ENCODE data around the gene CLDN11. TPM values are rescaled to one million over a fixed set of nuclear protein-coding genes. Genes with fewer than 3 reads are reported as not detected.

Gene CLDN11
- polyA plus RNA-seq, 1 donor from 2014 or later = 0.98 TPM

- no peaks in the 10 kb centered on the region for H3K9me3 ChIP-seq (ENCODE audit: low read length)
- H3K79me2 ChIP-seq (replicated peaks; ENCODE audit: insufficient read depth, low read length) = no peaks in the 10 kb centered on the region
- TF ChIP-seq POLR2AphosphoS5 (IDR thresholded peaks at IDR 0.05) (no peak), MXI1 (conservative IDR thresholded peaks at IDR 0.05; ENCODE audit: poor library complexity, severe bottlenecking) (no peak), SMC3 (conservative IDR thresholded peaks at IDR 0.05; ENCODE audit: poor library complexity) (no peak)
- TF ChIP-seq, protein P1, sequence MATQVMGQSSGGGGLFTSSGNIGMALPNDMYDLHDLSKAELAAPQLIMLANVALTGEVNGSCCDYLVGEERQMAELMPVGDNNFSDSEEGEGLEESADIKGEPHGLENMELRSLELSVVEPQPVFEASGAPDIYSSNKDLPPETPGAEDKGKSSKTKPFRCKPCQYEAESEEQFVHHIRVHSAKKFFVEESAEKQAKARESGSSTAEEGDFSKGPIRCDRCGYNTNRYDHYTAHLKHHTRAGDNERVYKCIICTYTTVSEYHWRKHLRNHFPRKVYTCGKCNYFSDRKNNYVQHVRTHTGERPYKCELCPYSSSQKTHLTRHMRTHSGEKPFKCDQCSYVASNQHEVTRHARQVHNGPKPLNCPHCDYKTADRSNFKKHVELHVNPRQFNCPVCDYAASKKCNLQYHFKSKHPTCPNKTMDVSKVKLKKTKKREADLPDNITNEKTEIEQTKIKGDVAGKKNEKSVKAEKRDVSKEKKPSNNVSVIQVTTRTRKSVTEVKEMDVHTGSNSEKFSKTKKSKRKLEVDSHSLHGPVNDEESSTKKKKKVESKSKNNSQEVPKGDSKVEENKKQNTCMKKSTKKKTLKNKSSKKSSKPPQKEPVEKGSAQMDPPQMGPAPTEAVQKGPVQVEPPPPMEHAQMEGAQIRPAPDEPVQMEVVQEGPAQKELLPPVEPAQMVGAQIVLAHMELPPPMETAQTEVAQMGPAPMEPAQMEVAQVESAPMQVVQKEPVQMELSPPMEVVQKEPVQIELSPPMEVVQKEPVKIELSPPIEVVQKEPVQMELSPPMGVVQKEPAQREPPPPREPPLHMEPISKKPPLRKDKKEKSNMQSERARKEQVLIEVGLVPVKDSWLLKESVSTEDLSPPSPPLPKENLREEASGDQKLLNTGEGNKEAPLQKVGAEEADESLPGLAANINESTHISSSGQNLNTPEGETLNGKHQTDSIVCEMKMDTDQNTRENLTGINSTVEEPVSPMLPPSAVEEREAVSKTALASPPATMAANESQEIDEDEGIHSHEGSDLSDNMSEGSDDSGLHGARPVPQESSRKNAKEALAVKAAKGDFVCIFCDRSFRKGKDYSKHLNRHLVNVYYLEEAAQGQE (IDR thresholded peaks at IDR 0.05; ENCODE audit: borderline replicate concordance) = no peak
- H3K27ac ChIP-seq (ENCODE audit: low read length) = no peak overlapping the region
- no peak overlapping the region for H3K4me2 ChIP-seq (ENCODE audit: low read length)
- H4K20me1 ChIP-seq (ENCODE audit: insufficient read depth) = no peaks in the 10 kb centered on the region
- H3K4me3 ChIP-seq (ENCODE audit: low read length) = no peak overlapping the region
- H2AFZ ChIP-seq (ENCODE audit: low read depth, low read length) = no peak overlapping the region
- no peaks in the 10 kb centered on the region for H3K9me2 ChIP-seq (ENCODE audit: insufficient read depth, low read length)
- H3F3A ChIP-seq (ENCODE audit: insufficient read depth, low read length, poor library complexity, severe bottlenecking) = no peaks in the 10 kb centered on the region
- no peak overlapping the region for H3K9ac ChIP-seq (ENCODE audit: low read length)
- no peaks in the 10 kb centered on the region for H3K36me3 ChIP-seq (ENCODE audit: insufficient read depth, low read length)
- H3K27me3 ChIP-seq (ENCODE audit: insufficient read depth, low read depth, low read length) = no peaks in the 10 kb centered on the region
Observed at GRCh38 chr3:170437176-170437575, 18.5 kb downstream of the CLDN11 start.

GRCh38 chr3:170437696-170438407 is 19.2 kb downstream of the CLDN11 start:
- no peak overlapping the region for H3K4me2 ChIP-seq (ENCODE audit: low read length)
- no peak overlapping the region for H3K9ac ChIP-seq (ENCODE audit: low read length)
- no peak overlapping the region for H3K4me3 ChIP-seq (ENCODE audit: low read length)
- no peak overlapping the region for H3K27ac ChIP-seq (ENCODE audit: low read length)
- H3F3A ChIP-seq (ENCODE audit: insufficient read depth, low read length, poor library complexity, severe bottlenecking) = no peaks in the 10 kb centered on the region
- no peaks in the 10 kb centered on the region for H3K27me3 ChIP-seq (ENCODE audit: insufficient read depth, low read depth, low read length)
- TF ChIP-seq SMC3 (conservative IDR thresholded peaks at IDR 0.05; ENCODE audit: poor library complexity) = no peak
- TF ChIP-seq RAD21 (conservative IDR thresholded peaks at IDR 0.05) = no peak
- TF ChIP-seq EP300 (conservative IDR thresholded peaks at IDR 0.05; ENCODE audit: poor library complexity, severe bottlenecking) = no peak
- no peak for TF ChIP-seq POLR2AphosphoS5 (IDR thresholded peaks at IDR 0.05)
- no peak for TF ChIP-seq EZH2 (IDR thresholded peaks at IDR 0.05; ENCODE audit: borderline replicate concordance, insufficient read depth, low read length, poor library complexity, severe bottlenecking)
- no peak for TF ChIP-seq CTCF (IDR thresholded peaks at IDR 0.05; ENCODE audit: poor library complexity, severe bottlenecking)
- TF ChIP-seq TAF1 (IDR thresholded peaks at IDR 0.05; ENCODE audit: low read depth) = no peak
- TF ChIP-seq MXI1 (conservative IDR thresholded peaks at IDR 0.05; ENCODE audit: poor library complexity, severe bottlenecking) = no peak
- TF ChIP-seq, protein P1 (IDR thresholded peaks at IDR 0.05; ENCODE audit: borderline replicate concordance) = no peak
- no peaks in the 10 kb centered on the region for H3K9me3 ChIP-seq (ENCODE audit: low read length)
- no peaks in the 10 kb centered on the region for H3K9me2 ChIP-seq (ENCODE audit: insufficient read depth, low read length)
- H4K20me1 ChIP-seq (ENCODE audit: insufficient read depth) = no peaks in the 10 kb centered on the region
- H3K36me3 ChIP-seq (ENCODE audit: insufficient read depth, low read length) = no peaks in the 10 kb centered on the region
- H3K79me2 ChIP-seq (replicated peaks; ENCODE audit: insufficient read depth, low read length) = no peaks in the 10 kb centered on the region
- H2AFZ ChIP-seq (ENCODE audit: low read depth, low read length) = no peak overlapping the region
